GM12872 (cell line): ENCODE results near the gene RASAL2.

Experiments
- TF ChIP-seq, protein P1 (sequence below): IDR thresholded peaks from 3 replicates; pipeline ENCODE4 v1.5.1; 2011; ENCODE audit warnings: low read depth, mild to moderate bottlenecking, low read length, moderate library complexity; ENCODE audit not compliant: insufficient read depth

RASAL2 gene

DNA sequence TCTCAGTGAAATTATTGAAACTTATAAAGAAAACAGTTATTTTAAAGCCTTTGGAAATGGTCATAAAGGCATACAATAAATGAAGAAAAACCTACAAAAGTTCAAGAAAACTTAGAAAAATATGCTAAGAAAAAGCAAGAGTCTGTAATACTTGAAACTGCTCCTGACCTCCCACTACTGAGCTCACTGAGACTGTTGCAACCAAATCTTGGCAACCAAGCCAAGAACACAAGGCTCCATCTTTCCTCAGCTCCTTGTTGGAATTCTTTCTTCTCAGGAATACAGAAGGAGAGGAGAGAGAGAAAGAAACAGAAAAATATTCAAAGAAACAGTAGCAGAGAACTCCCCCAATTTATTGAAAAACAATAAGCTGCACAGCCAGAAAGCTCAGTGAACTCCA, 160.5 kb downstream of the RASAL2 start:
- TF ChIP-seq, protein P1, sequence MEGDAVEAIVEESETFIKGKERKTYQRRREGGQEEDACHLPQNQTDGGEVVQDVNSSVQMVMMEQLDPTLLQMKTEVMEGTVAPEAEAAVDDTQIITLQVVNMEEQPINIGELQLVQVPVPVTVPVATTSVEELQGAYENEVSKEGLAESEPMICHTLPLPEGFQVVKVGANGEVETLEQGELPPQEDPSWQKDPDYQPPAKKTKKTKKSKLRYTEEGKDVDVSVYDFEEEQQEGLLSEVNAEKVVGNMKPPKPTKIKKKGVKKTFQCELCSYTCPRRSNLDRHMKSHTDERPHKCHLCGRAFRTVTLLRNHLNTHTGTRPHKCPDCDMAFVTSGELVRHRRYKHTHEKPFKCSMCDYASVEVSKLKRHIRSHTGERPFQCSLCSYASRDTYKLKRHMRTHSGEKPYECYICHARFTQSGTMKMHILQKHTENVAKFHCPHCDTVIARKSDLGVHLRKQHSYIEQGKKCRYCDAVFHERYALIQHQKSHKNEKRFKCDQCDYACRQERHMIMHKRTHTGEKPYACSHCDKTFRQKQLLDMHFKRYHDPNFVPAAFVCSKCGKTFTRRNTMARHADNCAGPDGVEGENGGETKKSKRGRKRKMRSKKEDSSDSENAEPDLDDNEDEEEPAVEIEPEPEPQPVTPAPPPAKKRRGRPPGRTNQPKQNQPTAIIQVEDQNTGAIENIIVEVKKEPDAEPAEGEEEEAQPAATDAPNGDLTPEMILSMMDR = no peak

DNA sequence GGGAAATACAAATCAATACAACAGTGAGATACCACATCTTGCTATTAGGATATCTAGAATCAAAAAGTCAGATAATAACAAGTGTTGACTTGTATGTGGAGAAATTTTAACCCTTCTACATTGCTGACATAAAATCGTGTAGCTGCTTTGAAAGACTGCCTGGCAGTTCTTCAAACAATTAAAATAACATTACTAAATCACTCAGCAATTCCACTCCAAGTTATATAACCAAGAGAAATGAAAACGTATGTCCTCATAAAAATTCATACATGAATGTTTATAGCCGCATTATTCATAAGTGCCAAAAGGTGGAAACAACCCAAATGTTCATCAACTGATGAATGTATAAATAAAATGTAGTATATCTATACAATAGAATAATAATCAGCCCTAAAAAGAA, 164.6 kb downstream of the RASAL2 start:
- TF ChIP-seq, protein P1 = no peak

DNA sequence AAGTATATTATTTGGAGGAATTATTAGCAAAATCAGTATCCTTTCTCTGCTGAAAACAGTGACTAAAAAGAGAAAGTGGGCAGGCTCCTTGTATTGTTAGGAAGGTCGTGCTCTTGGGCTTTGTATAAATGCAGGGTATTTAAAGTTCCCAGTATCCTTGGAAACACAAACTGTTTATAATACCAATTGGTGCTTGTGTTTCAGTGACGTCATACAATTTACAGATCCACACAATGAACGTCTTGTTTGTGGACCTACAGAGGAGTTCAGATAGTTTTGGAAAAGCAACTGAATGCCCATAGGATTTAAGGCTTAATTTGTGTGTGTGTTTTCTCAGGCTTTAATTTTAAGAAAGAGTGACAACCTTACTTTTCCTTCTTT, 168.2 kb downstream of the RASAL2 start:
- TF ChIP-seq, protein P1 = no peak

DNA sequence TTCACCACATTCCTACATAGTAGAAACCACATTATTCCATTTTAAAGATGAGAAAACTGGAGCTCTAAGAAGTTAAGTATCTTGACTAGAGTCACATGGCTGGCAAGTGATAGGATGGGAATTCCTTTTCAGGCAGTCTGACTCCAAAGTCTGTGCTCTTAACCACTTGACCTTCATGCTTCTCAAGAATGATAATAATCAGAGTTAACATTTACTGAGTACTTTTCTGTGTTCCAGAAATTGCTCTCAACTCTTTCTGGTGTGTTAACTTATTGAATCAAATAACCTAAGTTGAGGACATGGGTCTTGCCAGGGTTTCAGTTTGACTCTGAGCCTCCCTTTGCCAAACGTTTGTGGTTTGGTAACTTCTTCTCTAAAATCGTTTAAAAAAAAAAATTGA, 169.4 kb downstream of the RASAL2 start:
- TF ChIP-seq, protein P1 = no peak

DNA sequence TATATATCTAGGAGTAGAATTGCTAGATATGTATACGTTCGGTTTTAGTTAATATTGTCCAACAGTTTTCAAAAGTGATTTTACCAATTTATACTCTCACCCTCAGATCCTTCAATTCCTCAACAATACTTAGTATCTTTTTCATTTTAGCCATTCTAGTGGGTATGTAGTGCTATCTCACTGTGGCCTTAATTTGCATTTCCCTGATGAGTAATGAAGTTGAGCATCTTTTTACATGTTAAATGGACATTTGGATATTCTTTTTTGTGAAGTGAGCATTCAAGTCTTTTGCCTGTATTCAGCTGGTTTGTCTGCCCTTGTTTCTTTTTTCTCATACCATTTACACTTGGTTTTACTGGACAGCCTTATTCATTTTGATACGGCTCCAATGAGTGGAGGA, 172.2 kb downstream of the RASAL2 start:
- TF ChIP-seq, protein P1 = no peak

DNA sequence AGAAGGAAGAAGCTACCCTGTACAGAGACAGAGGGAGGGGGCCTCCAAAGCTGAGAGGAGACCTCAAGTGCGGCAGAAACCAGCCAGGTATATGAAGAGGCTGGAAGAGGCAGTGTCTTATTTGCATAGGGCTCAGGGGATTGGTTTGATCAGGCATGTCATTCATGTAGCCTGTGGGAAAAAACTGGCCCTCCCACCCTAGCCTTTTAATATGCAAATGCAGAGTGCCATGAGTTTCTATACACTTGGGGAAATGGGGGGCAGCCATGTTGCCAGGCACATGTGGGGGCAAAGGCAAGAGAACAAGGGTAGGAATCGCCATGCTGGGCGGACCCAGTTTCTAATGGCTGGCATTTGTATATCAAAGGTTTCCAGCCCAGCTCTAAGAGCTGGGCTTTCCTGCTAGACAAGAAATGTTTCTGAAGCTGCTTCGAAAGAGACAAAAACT, 172.7 kb downstream of the RASAL2 start:
- TF ChIP-seq, protein P1 = no peak

DNA sequence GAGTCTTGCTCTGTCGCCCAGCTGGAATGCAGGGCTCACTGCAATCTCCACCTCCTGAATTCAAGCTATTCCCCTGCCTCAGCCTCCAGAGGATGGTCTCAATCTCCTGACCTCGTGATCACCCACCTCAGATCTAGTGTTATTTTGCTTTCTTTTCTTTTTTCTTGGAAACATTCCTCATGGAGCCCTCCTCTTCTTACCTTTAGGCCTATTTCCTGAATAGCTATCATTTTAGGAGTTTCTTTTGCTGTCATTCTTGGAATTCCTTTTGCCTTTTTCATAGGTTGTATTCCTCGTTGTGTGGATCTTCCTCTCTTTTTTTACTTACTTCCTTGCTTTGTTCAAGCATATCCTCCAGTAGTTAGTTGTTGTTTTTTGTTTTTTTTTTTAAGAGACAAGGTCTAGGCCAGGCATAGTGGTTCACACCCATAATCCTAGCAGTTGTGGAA, 173.8 kb downstream of the RASAL2 start:
- TF ChIP-seq, protein P1 = no peak

DNA sequence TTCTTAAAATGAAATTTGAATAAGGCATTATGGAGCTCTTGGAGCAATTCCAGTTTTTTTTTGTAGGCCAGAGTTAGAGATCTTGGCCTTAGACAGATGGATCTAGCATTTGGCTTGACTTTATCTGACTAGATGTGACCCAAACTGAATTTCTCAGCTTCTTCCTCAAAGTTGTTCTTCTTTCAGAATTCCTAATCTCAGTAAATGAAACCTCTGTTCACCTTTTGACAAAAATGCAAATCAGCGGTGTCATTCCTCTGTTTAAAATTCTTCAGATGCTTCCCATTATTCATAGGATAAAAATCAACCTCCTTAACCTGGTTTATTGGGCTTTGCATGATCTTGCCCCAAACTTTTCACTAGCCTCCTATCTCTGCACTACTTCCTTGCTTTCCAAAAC, 177.6 kb downstream of the RASAL2 start:
- TF ChIP-seq, protein P1 = no peak
